ENCODE data around the gene TAAR2. TPM values are rescaled to one million over a fixed set of nuclear protein-coding genes. Genes with fewer than 3 reads are reported as not detected.
"Not testable (repeated sequence)": the region's sequence is repeated elsewhere in the genome, so short reads cannot be mapped to it uniquely, and the experiment has no call there.

Gene TAAR2
- total and polyA plus RNA-seq, 2 donors (not counting 1 experiment from before 2014, with no cell fraction given) = not detected

GRCh38 chr6:132635288-132635687 lies 11.2 kb upstream of the TAAR2 start:
- H3K4me3 Mint-ChIP-seq; ATAC-seq (ENCODE audit: low read depth); POLR2A ChIA-PET; CTCF ChIA-PET; H4K20me1 ChIP-seq (ENCODE audit: control insufficient read depth, insufficient read depth, low read length, poor library complexity, severe bottlenecking); H2AFZ ChIP-seq (ENCODE audit: insufficient read depth, low read depth, low read length, poor library complexity, severe bottlenecking); H3K9me3 Mint-ChIP-seq (ENCODE audit: insufficient read depth); H3K4me2 ChIP-seq (replicated peaks; ENCODE audit: low read depth, low read length, poor library complexity, severe bottlenecking); H3K9me3 ChIP-seq (ENCODE audit: control extremely low read depth in 1 of 3, control insufficient read depth in 2 of 3, insufficient read depth in 1 of 3, low read length in 2 of 3); H3K4me1 Mint-ChIP-seq; H3K4me3 ChIP-seq (ENCODE audit: control extremely low read depth in 1 of 5, extremely low read depth in 1 of 5, insufficient read depth in 1 of 5, low read depth in 2 of 5, low read length in 4 of 5); H3K27ac Mint-ChIP-seq; H3K27ac ChIP-seq (ENCODE audit: low read length in 2 of 2); intact Hi-C loops (cut with micrococcal nuclease); DNase-seq; H3K9ac ChIP-seq (ENCODE audit: low read length); H3K79me2 ChIP-seq (ENCODE audit: control insufficient read depth, insufficient read depth, low read length); H3K36me3 ChIP-seq (replicated peaks in 1 of 2; ENCODE audit: control extremely low read depth in 1 of 2, control insufficient read depth in 1 of 2, extremely low read depth in 1 of 2, insufficient read depth in 2 of 2, low read length in 1 of 2); H3K4me1 ChIP-seq (ENCODE audit: control insufficient read depth in 2 of 2, insufficient read depth in 2 of 2, low read length in 2 of 2): not testable (repeated sequence)
- H3K27me3 ChIP-seq (replicated peaks in 1 of 4; ENCODE audit: control extremely low read depth in 1 of 4, control insufficient read depth in 3 of 4, insufficient read depth in 4 of 4, low read length in 3 of 4) = peaks cover 0 to 17% (median 11%) of the 10 kb centered on the region in 4 experiments
- peaks cover 43% of the 10 kb centered on the region for H3K27me3 Mint-ChIP-seq
- WGBS (ENCODE audit: insufficient coverage) = 73% methylated on average over 3 of the region's 3 CpGs

GRCh38 chr6:132634796-132635195 lies 10.7 kb upstream of the TAAR2 start:
- DNase-seq (no peak), ATAC-seq (ENCODE audit: low read depth) (no peak)
- H3K27ac Mint-ChIP-seq = no peak overlapping the region
- H3K9ac ChIP-seq (ENCODE audit: low read length) = no peak overlapping the region
- no peak overlapping the region for H3K27ac ChIP-seq (ENCODE audit: low read length in 2 of 2)
- TF ChIP-seq, protein P1, sequence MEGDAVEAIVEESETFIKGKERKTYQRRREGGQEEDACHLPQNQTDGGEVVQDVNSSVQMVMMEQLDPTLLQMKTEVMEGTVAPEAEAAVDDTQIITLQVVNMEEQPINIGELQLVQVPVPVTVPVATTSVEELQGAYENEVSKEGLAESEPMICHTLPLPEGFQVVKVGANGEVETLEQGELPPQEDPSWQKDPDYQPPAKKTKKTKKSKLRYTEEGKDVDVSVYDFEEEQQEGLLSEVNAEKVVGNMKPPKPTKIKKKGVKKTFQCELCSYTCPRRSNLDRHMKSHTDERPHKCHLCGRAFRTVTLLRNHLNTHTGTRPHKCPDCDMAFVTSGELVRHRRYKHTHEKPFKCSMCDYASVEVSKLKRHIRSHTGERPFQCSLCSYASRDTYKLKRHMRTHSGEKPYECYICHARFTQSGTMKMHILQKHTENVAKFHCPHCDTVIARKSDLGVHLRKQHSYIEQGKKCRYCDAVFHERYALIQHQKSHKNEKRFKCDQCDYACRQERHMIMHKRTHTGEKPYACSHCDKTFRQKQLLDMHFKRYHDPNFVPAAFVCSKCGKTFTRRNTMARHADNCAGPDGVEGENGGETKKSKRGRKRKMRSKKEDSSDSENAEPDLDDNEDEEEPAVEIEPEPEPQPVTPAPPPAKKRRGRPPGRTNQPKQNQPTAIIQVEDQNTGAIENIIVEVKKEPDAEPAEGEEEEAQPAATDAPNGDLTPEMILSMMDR (IDR thresholded peaks at IDR 0.05) = no peak
- no peak for TF ChIP-seq EZH2 (IDR thresholded peaks at IDR 0.05; ENCODE audit: borderline replicate concordance, insufficient read depth, low read depth, low read length, poor library complexity, severe bottlenecking)
- peaks cover 43% of the 10 kb centered on the region for H3K27me3 Mint-ChIP-seq
- no peak overlapping the region for H3K4me3 ChIP-seq (ENCODE audit: control extremely low read depth in 1 of 5, extremely low read depth in 1 of 5, insufficient read depth in 1 of 5, low read depth in 2 of 5, low read length in 4 of 5)
- intact Hi-C loops (cut with micrococcal nuclease) = no loop called here
- H3K4me2 ChIP-seq (replicated peaks; ENCODE audit: low read depth, low read length, poor library complexity, severe bottlenecking) = no peak overlapping the region
- H3K4me3 Mint-ChIP-seq = no peak overlapping the region
- H3K9me3 ChIP-seq (ENCODE audit: control extremely low read depth in 1 of 3, control insufficient read depth in 2 of 3, insufficient read depth in 1 of 3, low read length in 2 of 3) = no peaks in the 10 kb centered on the region
- no peaks in the 10 kb centered on the region for H3K9me3 Mint-ChIP-seq (ENCODE audit: insufficient read depth)
- no peaks in the 10 kb centered on the region for H4K20me1 ChIP-seq (ENCODE audit: control insufficient read depth, insufficient read depth, low read length, poor library complexity, severe bottlenecking)
- ChIA-PET CTCF (no interaction called here), POLR2A (no interaction called here)
- no peak overlapping the region for H2AFZ ChIP-seq (ENCODE audit: insufficient read depth, low read depth, low read length, poor library complexity, severe bottlenecking)
- peaks cover 6% of the 10 kb centered on the region for H3K4me1 Mint-ChIP-seq
- 88% methylated on average over 2 of the region's 4 CpGs for WGBS (ENCODE audit: insufficient coverage)
- no peaks in the 10 kb centered on the region for H3K79me2 ChIP-seq (ENCODE audit: control insufficient read depth, insufficient read depth, low read length)
- H3K27me3 ChIP-seq (replicated peaks in 1 of 4; ENCODE audit: control extremely low read depth in 1 of 4, control insufficient read depth in 3 of 4, insufficient read depth in 4 of 4, low read length in 3 of 4) = peaks cover 0 to 17% (median 11%) of the 10 kb centered on the region in 4 experiments
- no peaks in the 10 kb centered on the region for H3K4me1 ChIP-seq (ENCODE audit: control insufficient read depth in 2 of 2, insufficient read depth in 2 of 2, low read length in 2 of 2)
- no peaks in the 10 kb centered on the region for H3K36me3 ChIP-seq (replicated peaks in 1 of 2; ENCODE audit: control extremely low read depth in 1 of 2, control insufficient read depth in 1 of 2, extremely low read depth in 1 of 2, insufficient read depth in 2 of 2, low read length in 1 of 2)

Measured in B cell (primary cell).